Bronchial epithelial cell (primary cell): ENCODE results near the gene OSCP1. TPM values are rescaled to one million over a fixed set of nuclear protein-coding genes. Genes with fewer than 3 reads are reported as not detected.

ENCODE experiments used
- DNase-seq: peaks from one replicate; pipeline ENCODE4 v3.0.0-alpha.2; 2010; ENCODE audit warnings: low read depth
- FAIRE-seq: peaks from 2 replicates; lab custom pipeline; 2011; peaks lifted over from hg19 to GRCh38; lab: Jason Lieb, UNC
- H3K27me3 ChIP-seq: 2 replicates; pipeline ENCODE4 v1.5.1; 2011; ENCODE audit warnings: low read length; ENCODE audit not compliant: control insufficient read depth, insufficient read depth
- H3K36me3 ChIP-seq: 2 replicates; pipeline ENCODE4 v1.5.1; 2011; ENCODE audit warnings: low read length; ENCODE audit not compliant: control insufficient read depth, insufficient read depth
- H3K4me3 ChIP-seq: 2 replicates; pipeline ENCODE4 v1.5.1; 2011; ENCODE audit warnings: mild to moderate bottlenecking, low read depth, low read length, control low read depth
- total RNA-seq: library from RNA; depleted of rRNA; stranded (reverse); fragments of >200 nt; gene quantifications from 2 replicates; pipeline ENCODE4 v1.2.1, GENCODE V29; 2014
- TF ChIP-seq, protein P1 (sequence below): IDR thresholded peaks from 2 replicates; pipeline ENCODE4 v1.5.1; 2011; ENCODE audit warnings: mild to moderate bottlenecking, moderate library complexity, low read length, control low read depth, inconsistent platforms; ENCODE audit not compliant: insufficient read depth, severe bottlenecking

OSCP1 gene
- total RNA-seq, 1 donor from 2014 or later = 3.7 TPM

GRCh38 chr1:36455386-36455785, 5.1 kb upstream of the OSCP1 start:
- TF ChIP-seq, protein P1, sequence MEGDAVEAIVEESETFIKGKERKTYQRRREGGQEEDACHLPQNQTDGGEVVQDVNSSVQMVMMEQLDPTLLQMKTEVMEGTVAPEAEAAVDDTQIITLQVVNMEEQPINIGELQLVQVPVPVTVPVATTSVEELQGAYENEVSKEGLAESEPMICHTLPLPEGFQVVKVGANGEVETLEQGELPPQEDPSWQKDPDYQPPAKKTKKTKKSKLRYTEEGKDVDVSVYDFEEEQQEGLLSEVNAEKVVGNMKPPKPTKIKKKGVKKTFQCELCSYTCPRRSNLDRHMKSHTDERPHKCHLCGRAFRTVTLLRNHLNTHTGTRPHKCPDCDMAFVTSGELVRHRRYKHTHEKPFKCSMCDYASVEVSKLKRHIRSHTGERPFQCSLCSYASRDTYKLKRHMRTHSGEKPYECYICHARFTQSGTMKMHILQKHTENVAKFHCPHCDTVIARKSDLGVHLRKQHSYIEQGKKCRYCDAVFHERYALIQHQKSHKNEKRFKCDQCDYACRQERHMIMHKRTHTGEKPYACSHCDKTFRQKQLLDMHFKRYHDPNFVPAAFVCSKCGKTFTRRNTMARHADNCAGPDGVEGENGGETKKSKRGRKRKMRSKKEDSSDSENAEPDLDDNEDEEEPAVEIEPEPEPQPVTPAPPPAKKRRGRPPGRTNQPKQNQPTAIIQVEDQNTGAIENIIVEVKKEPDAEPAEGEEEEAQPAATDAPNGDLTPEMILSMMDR = no peak
- DNase-seq = peak; percentile 73
- no peaks in the 10 kb centered on the region for H3K27me3 ChIP-seq
- FAIRE-seq = peak; percentile 96
- no peak overlapping the region for H3K4me3 ChIP-seq
- peaks cover 12% of the 10 kb centered on the region for H3K36me3 ChIP-seq

- peaks cover 11% of the 10 kb centered on the region for H3K36me3 ChIP-seq
- TF ChIP-seq, protein P1 = no peak
- no peaks in the 10 kb centered on the region for H3K27me3 ChIP-seq
- no peak for FAIRE-seq
- DNase-seq = no peak
- no peak overlapping the region for H3K4me3 ChIP-seq
Measured at GRCh38 chr1:36453600-36454388, 3.5 kb upstream of the OSCP1 start.

- Histone ChIP-seq H3K36me3 (peaks cover 9% of the 10 kb centered on the region), H3K27me3 (no peaks in the 10 kb centered on the region), H3K4me3 (no peak overlapping the region)
- FAIRE-seq = no peak
- no peak for DNase-seq
- TF ChIP-seq, protein P1 = no peak
Measured at GRCh38 chr1:36453051-36453450, 2.8 kb upstream of the OSCP1 start.

DNA sequence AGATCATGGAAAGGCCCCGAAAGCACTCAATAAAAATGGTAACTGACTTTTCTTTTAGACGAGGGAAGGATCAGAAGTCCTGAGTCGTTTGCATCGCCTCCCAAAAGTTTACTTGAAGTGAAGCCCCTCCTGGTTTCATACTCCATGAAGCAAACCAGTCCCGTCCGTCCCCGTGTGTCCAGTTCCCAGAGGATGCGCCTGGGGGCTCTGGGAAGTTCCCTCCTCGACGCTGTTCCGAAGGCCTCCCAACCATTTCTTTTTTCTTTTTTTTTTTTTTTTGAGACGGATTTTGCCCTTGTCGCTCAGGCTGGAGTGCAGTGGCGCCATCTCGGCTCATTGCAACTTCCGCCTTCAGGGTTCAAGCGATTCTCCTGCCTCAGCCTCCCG, 661 bp upstream of the OSCP1 start:
- no peak for DNase-seq
- no peak for FAIRE-seq
- H3K36me3 ChIP-seq = peaks cover 3% of the 10 kb centered on the region
- H3K4me3 ChIP-seq = peak overlapping the region; percentile 60
- H3K27me3 ChIP-seq = no peaks in the 10 kb centered on the region
- TF ChIP-seq, protein P1 = no peak

DNA sequence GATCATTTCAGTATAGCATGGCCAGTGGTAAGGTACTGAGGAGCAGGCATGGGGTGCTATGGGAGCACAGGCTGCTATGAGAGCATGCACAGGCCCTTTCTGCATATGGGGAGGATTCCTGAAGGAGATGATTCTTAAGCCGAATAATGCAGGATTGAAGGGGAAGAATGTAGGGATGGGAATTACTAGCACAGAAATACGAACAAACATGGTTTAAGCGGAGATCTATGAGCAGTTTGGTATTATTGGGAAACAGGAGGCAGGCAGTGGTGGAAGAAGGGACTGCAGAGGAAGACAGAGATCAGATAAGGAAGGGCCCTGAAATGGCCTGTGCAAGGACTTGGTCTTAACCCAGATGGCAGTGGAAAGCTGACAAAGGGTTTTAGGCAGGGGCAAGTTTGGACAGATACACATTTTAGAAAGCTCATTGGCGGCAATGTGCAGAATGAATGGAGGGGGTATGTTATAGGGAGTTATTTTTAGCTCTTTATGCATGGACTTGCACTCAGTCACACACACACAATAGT, 1.7 kb downstream of the OSCP1 start:
- TF ChIP-seq, protein P1 = no peak
- peak; percentile 88 for DNase-seq
- Histone ChIP-seq H3K4me3 (no peak overlapping the region), H3K36me3 (no peaks in the 10 kb centered on the region), H3K27me3 (no peaks in the 10 kb centered on the region)
- no peak for FAIRE-seq
